HepG2 (cell line): Measurements from ENCODE around the gene PRKCE.

Experiments used
- JUN ChIP-seq: sonication (generic); formaldehyde crosslinking; IDR thresholded peaks from 2 replicates; pipeline ENCODE4 v1.4.0; 2020; ENCODE audit warnings: mild to moderate bottlenecking, missing genetic modification reagents
- NFIB ChIP-seq: sonication (generic); formaldehyde crosslinking; IDR thresholded peaks from 2 replicates; pipeline ENCODE4 v1.9.0; 2021; ENCODE audit warnings: missing genetic modification reagents, mild to moderate bottlenecking, borderline replicate concordance
- POLR2A ChIP-seq, 2 experiments: IDR thresholded peaks; 2 replicates each; pipeline ENCODE4 v1.6.1; 2011; ENCODE audit warnings: low read depth in 2 of 2, low read length in 2 of 2, mild to moderate bottlenecking in 1 of 2, moderate library complexity in 1 of 2; ENCODE audit not compliant: insufficient read depth in 1 of 2
- SP4 ChIP-seq: sonication (generic); formaldehyde crosslinking; IDR thresholded peaks from 2 replicates; pipeline ENCODE4 v1.8.1; 2023; ENCODE audit warnings: mild to moderate bottlenecking, missing genetic modification reagents
- YY1 ChIP-seq: IDR thresholded peaks from 2 replicates; pipeline ENCODE4 v1.6.1; 2011; ENCODE audit warnings: low read length, low read depth, moderate library complexity, mild to moderate bottlenecking; ENCODE audit not compliant: insufficient read depth, insufficient replicate concordance
- ZBTB10 ChIP-seq: sonication (generic); formaldehyde crosslinking; IDR thresholded peaks from 2 replicates; pipeline ENCODE4 v1.4.0; 2020; ENCODE audit warnings: missing genetic modification reagents, borderline replicate concordance
- ZNF547 ChIP-seq: sonication (generic); formaldehyde crosslinking; IDR thresholded peaks from 2 replicates; pipeline ENCODE4 v1.5.1; 2020; ENCODE audit warnings: mild to moderate bottlenecking, missing genetic modification reagents
- TF ChIP-seq, protein P1 (sequence below): sonication (generic); formaldehyde crosslinking; IDR thresholded peaks from 2 replicates; pipeline ENCODE4 v1.5.0; 2020; ENCODE audit warnings: mild to moderate bottlenecking, missing genetic modification reagents, moderate library complexity
- TF ChIP-seq, protein P2 (sequence below): sonication (generic); formaldehyde crosslinking; IDR thresholded peaks from 2 replicates; pipeline ENCODE4 v1.5.0; 2020; ENCODE audit warnings: missing genetic modification reagents

- no peak for TF ChIP-seq ZNF547 (CRISPR knock-in tag)
- TF ChIP-seq, protein P1, sequence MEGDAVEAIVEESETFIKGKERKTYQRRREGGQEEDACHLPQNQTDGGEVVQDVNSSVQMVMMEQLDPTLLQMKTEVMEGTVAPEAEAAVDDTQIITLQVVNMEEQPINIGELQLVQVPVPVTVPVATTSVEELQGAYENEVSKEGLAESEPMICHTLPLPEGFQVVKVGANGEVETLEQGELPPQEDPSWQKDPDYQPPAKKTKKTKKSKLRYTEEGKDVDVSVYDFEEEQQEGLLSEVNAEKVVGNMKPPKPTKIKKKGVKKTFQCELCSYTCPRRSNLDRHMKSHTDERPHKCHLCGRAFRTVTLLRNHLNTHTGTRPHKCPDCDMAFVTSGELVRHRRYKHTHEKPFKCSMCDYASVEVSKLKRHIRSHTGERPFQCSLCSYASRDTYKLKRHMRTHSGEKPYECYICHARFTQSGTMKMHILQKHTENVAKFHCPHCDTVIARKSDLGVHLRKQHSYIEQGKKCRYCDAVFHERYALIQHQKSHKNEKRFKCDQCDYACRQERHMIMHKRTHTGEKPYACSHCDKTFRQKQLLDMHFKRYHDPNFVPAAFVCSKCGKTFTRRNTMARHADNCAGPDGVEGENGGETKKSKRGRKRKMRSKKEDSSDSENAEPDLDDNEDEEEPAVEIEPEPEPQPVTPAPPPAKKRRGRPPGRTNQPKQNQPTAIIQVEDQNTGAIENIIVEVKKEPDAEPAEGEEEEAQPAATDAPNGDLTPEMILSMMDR (CRISPR knock-in tag), result no peak
- TF ChIP-seq NFIB, result no peak
- TF ChIP-seq ZBTB10 (CRISPR knock-in tag), result no peak
- no peak for TF ChIP-seq SP4 (CRISPR knock-in tag)
- TF ChIP-seq JUN (CRISPR knock-in tag), result no peak
- no peak for TF ChIP-seq POLR2A (IDR thresholded peaks at IDR 0.05; ENCODE audit: insufficient read depth in 1 of 2, low read depth in 2 of 2, low read length in 2 of 2)
- TF ChIP-seq YY1, result no peak
- TF ChIP-seq, protein P2, sequence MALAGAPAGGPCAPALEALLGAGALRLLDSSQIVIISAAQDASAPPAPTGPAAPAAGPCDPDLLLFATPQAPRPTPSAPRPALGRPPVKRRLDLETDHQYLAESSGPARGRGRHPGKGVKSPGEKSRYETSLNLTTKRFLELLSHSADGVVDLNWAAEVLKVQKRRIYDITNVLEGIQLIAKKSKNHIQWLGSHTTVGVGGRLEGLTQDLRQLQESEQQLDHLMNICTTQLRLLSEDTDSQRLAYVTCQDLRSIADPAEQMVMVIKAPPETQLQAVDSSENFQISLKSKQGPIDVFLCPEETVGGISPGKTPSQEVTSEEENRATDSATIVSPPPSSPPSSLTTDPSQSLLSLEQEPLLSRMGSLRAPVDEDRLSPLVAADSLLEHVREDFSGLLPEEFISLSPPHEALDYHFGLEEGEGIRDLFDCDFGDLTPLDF (CRISPR knock-in tag), result no peak
Measured at GRCh38 chr2:46167924-46168323, 516.4 kb downstream of the PRKCE start.
